Lower leg skin (tissue), 3 donors: ENCODE data around the gene MAD1L1.

Source experiments
- CTCF ChIP-seq, 3 donors: fragments of 450-650 bp; IDR thresholded peaks; one replicate each; pipeline ENCODE4 v1.5.1; 2016; ENCODE audit warnings: antibody characterized with exemption in 3 of 3, mild to moderate bottlenecking in 3 of 3, moderate library complexity in 2 of 3
- POLR2A ChIP-seq, 2 donors: fragments of 450-650 bp; IDR thresholded peaks; one replicate each; pipeline ENCODE4 v1.6.1; 2016 to 2017; ENCODE audit warnings: antibody characterized with exemption in 2 of 2, mild to moderate bottlenecking in 1 of 2, moderate library complexity in 1 of 2

DNA sequence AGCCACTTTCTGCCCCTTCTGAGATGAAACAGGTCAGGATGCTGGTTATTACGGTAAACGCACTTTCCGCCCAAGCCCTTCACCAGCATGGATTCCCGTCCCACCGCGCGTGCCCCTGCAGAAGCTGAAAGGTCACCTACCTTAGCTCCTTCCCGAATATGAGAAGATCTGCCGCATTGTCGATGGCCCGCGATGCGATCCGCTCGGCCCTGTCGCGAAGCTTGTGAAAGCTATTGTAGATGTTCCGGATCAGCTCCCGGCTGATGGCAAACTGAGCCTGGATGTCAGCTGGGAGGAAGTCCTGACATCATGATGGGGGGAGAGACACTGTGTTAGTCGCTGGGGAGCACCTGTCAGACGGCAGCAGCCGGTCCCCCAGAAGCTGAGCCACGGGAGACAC lies 31.4 kb upstream of the MAD1L1 start:
- TF ChIP-seq CTCF (IDR thresholded peaks at IDR 0.05) = no peak
- TF ChIP-seq POLR2A (IDR thresholded peaks at IDR 0.05) = no peak
